ENCODE results near the gene LTB.

Gene LTB

DNA sequence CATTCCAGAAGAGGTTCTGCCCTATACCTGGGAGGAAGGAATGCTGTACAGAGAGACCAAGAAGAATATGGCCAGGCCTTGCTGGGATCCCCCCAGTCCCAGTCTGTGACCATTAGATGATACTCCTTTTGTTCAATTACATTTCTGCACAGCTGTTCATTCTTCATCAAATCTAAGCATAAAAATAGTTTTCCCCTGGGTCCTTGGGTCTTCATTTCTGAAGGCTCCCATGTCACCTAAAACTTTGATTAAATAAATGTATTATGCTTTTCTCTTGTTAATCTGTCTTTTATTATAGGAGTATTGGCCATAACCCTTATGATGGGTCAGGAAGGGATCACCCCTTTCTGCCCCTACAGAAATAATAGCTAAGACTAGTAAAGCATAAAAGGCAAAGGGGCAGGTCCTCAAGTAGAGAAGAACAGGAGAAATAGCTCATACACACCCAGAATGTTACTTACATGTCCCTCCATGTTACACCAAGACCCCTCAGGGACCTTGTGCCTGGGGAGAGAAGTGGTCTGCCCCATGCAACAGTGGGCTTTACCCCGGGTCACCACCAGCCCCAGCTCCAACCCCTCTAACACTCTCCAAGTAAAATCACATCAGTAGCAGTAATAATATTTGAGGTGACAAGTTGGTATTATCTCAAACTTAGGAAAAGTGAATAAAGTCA lies 12.2 kb downstream of the LTB start:
- no peak overlapping the region for H3K4me3 ChIP-seq (ENCODE audit: control insufficient read depth, low read depth, low read length)
- TF ChIP-seq, protein P1, sequence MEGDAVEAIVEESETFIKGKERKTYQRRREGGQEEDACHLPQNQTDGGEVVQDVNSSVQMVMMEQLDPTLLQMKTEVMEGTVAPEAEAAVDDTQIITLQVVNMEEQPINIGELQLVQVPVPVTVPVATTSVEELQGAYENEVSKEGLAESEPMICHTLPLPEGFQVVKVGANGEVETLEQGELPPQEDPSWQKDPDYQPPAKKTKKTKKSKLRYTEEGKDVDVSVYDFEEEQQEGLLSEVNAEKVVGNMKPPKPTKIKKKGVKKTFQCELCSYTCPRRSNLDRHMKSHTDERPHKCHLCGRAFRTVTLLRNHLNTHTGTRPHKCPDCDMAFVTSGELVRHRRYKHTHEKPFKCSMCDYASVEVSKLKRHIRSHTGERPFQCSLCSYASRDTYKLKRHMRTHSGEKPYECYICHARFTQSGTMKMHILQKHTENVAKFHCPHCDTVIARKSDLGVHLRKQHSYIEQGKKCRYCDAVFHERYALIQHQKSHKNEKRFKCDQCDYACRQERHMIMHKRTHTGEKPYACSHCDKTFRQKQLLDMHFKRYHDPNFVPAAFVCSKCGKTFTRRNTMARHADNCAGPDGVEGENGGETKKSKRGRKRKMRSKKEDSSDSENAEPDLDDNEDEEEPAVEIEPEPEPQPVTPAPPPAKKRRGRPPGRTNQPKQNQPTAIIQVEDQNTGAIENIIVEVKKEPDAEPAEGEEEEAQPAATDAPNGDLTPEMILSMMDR (IDR thresholded peaks at IDR 0.05; ENCODE audit: control insufficient read depth, insufficient read depth, low read depth, low read length, missing control alignments) = no peak
- no peak for DNase-seq (ENCODE audit: low read depth)

DNA sequence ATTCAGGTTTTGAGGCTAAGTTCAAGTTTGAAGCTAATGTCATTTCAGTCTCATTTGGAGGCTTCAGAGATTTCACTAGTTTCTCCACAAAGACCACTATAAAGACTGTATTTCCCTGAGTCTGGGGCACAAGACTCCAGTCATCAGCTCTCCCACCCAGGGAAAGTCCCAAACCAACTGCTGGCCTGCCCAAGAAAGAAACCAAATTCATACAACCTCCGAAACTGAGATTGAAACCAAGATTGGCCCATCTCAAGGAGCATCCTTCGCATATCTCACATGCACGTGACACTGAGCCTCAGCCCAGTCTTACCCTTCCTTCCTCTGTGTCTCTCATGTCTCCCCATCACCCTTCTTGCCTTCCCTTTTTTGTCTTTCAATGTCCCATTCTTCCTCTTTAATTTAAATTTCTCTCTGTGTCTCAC lies 13.7 kb downstream of the LTB start:
- no peak for DNase-seq (ENCODE audit: low read depth)
- TF ChIP-seq, protein P1 (IDR thresholded peaks at IDR 0.05; ENCODE audit: control insufficient read depth, insufficient read depth, low read depth, low read length, missing control alignments) = no peak
- H3K4me3 ChIP-seq (ENCODE audit: control insufficient read depth, low read depth, low read length) = no peak overlapping the region

DNA sequence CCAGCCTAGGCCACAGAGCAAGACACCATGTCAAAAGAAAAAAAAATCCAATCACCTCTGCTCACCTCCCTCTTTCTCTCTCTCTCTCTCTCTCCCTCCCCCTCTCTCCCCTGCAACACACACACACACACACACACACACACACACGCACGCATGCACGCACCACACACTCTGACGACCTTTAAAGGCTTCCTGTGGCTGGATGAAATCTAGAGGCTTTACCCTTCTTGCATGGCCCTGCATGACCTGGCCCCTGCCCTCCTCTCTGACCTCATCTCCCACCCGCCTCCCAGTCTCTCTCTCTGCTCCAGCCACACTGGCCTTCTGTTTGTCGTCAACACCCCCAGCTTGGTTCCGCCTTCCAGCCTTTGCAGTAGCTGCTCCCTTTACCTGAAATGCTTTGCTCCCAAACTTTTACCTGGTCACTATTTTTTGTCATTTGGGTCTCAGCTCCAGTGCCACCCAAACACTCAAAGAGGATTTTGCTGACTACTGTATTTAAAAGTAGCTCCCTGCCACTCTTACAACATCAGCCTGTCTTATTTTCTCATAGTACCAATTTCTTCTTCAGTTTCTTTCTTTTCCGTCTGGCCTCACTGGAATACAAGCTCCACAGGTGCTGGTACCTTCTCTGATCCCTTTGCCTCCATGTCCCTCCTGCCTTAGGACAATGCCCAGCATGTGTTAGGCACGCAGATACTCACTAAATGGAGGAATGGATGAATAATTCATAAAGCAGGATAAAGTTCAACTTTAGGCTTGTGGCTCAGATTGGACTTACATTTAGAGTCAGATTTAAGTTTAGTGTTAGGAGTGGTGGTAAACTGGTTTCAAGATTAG lies 14.5 kb downstream of the LTB start:
- no peak for DNase-seq (ENCODE audit: low read depth)

DNA sequence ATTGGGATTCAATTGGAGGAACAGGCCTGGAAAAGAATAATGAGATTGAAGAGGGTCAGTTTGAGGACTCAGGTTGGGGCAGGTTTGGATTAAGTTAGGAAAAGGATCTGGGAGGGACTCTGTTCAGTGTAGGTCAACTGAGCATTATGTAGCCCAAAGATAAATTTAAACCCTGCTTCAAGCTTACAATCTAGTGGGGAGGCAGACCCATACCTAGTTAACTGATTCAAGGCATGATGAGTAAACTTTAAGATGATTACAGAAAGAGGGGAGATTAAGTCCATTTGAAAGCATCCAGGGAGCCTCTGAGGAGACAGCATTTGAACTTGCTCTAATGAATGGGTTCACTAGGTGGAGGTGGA lies 21.5 kb downstream of the LTB start:
- no peak for DNase-seq (ENCODE audit: low read depth)
- no peak overlapping the region for H3K4me3 ChIP-seq (ENCODE audit: control insufficient read depth, low read depth, low read length)
- TF ChIP-seq, protein P1 (IDR thresholded peaks at IDR 0.05; ENCODE audit: control insufficient read depth, insufficient read depth, low read depth, low read length, missing control alignments) = no peak

More for the DNA sequence above, 14.5 kb downstream of the LTB start:
- TF ChIP-seq, protein P1 (IDR thresholded peaks at IDR 0.05; ENCODE audit: control insufficient read depth, insufficient read depth, low read depth, low read length, missing control alignments) = no peak
- no peak overlapping the region for H3K4me3 ChIP-seq (ENCODE audit: control insufficient read depth, low read depth, low read length)

DNA sequence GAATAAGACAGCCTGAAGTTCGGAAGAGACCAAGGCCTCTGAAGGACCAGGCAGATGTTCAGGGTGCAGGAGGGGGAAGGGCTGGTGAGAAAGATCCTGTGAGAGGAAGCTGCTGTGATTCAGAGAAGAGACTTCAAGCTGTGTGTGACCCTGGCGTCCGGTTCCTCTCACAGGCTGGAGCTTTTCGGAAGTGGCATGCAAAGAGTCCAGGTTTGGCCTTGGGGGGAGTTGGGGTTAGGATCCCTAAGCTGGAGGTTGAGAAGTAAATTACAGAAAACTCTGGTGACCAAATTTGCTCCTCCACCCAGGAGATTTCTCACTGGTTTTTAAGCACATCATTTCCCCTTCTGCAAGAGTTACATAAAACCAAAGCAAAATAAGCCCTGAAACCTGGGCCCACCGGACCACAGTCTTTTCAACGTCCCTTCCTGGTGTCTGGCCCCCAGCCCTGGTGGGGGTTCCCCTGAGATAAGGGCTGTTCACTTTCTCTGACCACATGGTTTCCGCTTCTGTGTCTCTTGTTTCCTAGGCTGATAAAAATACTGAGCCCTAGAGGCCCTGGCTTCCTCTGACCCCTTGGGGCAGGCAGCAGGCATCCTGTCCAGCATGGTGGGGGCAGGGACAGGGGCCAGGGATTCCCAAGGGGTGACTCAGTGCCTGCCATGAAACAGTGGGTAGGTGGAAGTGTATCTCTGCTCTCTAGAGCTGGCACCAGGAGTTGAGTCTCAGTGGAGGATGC lies 22.1 kb downstream of the LTB start:
- no peak overlapping the region for H3K4me3 ChIP-seq (ENCODE audit: control insufficient read depth, low read depth, low read length)
- TF ChIP-seq, protein P1 (IDR thresholded peaks at IDR 0.05; ENCODE audit: control insufficient read depth, insufficient read depth, low read depth, low read length, missing control alignments) = no peak
- no peak for DNase-seq (ENCODE audit: low read depth)

DNA sequence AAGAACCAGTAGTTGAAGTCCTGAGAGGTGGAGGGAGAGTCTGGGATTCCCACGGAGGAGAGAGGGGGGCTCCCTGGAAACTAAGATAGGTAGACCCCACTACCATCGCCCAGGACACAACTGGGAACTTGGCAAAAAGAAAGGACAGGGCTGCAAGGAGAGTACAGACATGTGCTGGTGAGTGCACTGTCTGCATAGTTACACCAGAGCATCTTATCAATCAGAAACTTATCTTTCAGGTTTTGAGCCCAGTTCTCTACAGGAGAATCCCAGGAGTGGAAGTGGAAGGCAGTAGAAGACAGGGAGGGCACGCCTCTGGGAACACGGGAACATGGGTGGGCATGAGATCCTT lies 22.6 kb downstream of the LTB start:
- no peak overlapping the region for H3K4me3 ChIP-seq (ENCODE audit: control insufficient read depth, low read depth, low read length)
- DNase-seq (ENCODE audit: low read depth) = no peak
- TF ChIP-seq, protein P1 (IDR thresholded peaks at IDR 0.05; ENCODE audit: control insufficient read depth, insufficient read depth, low read depth, low read length, missing control alignments) = no peak
